Islet precursor cell (in vitro differentiated cells): ENCODE measurements around the gene EOMES.

ENCODE experiments used
- DNase-seq: peaks from one replicate; pipeline ENCODE4 v3.0.0-alpha.2; 2018

Gene EOMES

GRCh38 chr3:27719314-27720003 lies 2.7 kb downstream of the EOMES start:
- no peak for DNase-seq

DNA sequence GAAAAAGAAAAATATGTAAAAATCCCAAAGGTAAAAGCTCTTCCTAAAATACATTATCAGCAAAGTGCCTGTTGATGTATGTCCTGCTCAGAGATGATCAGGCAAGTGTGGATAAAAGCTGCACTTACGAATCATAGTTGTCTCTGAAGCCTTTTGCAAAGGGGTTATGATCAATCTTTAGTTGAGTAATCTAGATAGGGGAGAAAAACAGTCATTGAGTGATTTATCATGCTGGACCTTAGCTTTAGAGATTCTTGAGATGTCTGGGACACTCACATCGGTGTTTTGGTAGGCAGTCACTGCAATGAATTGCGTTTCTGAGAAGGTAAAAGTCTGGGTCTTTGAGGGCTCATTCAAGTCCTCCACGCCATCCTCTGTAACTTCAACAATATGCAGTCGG lies 3.7 kb downstream of the EOMES start:
- DNase-seq = no peak

DNA sequence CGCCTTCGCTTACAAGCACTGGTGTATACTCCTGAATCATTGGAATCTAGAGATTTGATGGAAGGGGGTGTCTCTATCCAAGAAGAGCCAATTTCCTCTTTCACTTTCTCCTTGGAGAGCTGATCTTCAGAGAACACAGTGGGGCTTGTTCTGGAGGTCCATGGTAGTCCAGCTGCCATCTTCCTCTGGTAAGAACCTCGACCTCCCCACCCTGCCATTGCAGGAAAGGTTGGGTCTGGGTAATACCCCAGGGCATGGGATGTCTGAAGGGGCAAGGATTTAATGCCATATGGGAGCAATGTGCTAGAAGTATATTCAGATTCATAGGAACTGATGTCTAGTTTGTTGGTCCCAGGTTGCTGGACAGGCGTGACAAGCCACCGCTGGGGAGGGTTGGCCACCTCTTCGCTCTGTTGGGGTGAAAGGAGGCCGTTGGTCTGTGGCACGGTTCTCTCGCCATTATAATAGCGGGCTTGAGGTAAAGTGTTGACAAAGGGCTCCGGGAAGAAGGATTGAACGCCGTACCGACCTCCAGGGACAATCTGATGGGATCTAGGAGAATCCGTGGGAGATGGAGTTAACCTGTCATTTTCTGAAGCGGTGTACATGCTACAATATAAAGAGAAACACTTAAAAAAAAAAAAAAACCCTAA lies 4.8 kb downstream of the EOMES start:
- DNase-seq = no peak

- no peak for DNase-seq
These were observed 5.8 kb downstream of the EOMES start for GRCh38 chr3:27716309-27716708.

GRCh38 chr3:27715863-27716262 lies 6.3 kb downstream of the EOMES start:
- no peak for DNase-seq

DNA sequence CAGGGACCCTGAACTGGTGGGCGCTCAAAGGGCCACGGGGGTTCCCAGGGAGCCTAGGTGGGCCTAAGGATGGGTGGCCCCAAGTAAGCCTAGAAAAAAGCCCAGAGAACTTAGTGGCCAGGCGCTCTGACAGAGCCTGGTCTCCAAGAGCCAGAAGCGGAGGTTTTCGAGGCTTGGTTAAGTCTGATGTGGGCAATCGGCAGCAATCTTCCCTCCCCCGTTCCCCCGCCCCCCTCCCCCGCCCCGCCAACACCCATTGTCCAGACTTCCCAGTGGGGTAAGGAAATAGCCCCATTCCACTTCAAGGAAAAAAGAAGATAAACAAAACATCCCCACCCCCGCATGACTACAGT lies 6.7 kb downstream of the EOMES start:
- no peak for DNase-seq

DNA sequence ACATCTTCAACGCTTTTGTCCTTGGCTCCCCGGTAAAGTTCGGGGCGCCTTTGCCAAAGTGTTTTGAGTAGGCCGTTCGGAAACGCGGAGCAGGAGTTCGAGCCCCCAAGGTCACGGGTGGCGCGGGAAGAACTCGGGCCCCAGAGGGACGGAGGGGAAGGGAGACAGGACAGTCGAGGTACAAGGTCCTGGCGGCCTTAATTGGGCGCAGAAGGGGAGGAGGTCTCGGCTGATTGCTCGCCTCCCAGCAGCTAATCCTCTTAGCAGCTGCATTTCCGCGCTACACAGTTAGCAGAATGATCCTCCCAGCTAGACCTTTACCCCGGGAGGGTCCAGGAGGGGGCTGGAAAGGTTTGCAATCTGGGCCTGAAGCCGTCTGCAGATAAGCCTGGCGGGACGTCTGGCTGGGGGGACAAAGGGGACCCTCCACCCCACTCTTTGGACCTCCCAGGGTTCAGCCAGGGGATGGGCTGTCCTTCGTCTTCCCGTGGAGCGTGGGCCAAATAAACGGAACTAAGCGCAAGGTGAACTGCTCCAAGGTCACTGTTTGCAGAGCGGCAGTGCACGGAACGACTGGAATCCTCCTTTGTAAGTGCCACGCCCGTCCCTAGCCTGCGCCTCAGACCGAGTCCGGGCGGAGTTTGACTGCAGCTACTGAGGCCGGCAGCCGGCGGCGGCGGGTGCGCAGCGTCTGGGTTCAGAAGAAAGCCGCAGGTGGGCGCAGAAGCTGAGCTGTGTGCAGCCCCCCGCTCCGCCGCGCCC lies 7.2 kb downstream of the EOMES start:
- peak; percentile 86 for DNase-seq

DNA sequence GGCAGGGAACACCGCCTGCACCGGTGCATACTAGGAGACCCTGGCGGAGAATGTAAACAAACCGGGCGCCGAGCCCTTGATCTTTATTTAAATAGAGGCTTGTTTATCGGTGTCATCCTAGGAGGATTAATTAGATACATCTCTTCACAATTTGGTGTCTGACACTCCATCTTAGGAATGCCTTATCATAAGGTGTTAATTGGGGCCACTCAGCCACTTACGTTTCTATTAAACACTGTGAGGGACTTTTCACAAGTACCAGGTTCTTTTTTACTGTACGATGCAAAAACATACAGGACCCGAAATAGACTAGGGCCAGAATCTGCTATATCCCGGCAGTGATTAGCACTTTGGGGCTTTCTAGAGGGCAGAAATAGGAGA lies 8.0 kb downstream of the EOMES start:
- no peak for DNase-seq

DNA sequence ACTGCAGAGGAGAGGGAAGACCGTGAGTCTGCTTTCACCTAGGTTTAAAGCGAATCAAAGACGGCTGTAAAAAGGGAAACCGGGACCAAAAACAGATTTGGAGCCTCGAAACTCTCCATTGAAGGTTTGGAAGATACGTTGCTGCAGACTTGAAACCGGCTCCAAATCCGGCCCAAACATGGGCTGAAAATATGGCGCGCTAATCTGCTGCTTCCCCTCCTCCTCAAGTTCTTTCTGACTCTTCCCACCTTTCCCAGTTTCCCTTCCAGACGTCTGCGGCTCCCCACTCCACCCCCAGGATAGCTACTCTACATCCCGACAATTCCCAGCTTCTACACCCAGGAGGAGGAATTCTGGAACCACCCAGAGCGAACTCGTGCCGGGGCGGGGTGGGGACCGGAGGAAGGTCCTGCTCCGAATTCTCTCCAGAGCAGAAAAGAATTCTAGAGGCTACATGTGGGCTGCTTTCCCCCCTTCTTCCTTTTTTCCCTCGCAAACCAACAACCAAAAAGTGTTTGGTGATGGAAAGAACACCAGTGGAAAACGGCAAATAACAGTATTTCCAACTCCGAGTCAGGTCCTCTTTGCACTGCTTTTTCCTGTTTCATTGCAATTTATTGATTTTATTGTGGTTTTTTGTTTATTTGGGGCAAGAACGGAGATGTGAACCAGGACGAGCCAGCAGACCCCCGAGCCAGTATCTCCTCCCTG lies 8.5 kb downstream of the EOMES start:
- DNase-seq = no peak

DNA sequence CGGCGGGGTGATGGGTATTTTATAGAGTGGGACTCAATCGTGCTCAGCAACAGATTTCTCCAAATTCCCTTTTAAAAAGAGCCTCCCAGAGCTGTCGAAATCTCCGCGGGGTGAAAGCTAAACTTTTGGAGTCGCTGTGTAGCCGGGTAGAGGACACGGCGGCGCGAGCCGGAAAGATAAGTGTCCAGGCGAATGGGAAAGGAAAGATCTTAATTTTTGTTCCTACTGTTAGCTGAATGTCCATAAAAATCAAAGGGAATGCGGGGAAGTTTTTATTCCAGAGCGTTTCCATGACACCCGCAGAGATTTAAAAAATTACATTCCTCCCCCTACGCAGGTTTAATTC lies 9.1 kb downstream of the EOMES start:
- DNase-seq = no peak

- DNase-seq = peak; percentile 91
These were observed 9.7 kb downstream of the EOMES start for GRCh38 chr3:27712136-27713077.

GRCh38 chr3:27708250-27708649 lies 13.9 kb downstream of the EOMES start:
- DNase-seq = no peak

GRCh38 chr3:27699067-27699466 lies 23.1 kb downstream of the EOMES start:
- DNase-seq = no peak

GRCh38 chr3:27696906-27697305 lies 25.2 kb downstream of the EOMES start:
- no peak for DNase-seq

GRCh38 chr3:27695636-27696035 lies 26.5 kb downstream of the EOMES start:
- no peak for DNase-seq

- no peak for DNase-seq
These were observed 34.1 kb downstream of the EOMES start for GRCh38 chr3:27688053-27688452.

DNA sequence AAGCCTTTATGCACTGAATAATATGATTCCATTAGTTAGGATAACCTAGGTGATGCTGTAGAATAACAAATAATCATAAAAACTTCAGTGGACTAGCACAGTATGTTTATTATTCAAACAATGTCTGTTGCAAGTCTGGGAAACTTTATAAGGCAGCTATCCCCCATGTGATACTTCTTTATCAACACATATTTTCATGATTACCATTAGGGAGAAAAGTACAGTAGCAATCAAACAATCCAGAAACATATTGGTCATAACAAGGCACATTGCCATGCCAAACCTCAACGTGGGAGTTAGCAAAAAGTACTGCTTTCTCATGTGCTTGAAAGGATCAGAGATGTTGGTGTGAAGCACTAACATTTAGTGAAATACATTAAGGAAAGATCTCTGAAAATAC lies 35.5 kb downstream of the EOMES start:
- DNase-seq = no peak

DNA sequence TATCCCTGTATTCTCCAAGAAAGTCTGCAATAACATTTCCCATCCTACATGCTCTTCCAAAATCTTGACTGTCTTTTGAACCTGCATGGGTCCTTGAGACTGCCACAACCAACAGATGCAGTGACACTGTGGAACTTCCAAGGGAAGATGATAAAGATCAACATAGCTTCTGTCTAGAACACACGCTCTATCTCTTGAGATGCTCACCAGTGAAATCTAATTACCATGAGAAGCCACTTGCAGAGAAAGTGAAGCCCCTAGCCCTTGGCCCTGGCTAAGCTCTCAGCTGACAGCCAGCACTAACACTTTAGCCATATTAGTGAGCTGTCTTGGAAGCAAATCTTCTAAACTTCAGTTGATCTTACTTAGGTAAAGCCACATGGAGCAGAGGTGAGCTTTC lies 36.6 kb downstream of the EOMES start:
- DNase-seq = peak; percentile 60

- no peak for DNase-seq
These were observed 37.8 kb downstream of the EOMES start for GRCh38 chr3:27684302-27684701.

DNA sequence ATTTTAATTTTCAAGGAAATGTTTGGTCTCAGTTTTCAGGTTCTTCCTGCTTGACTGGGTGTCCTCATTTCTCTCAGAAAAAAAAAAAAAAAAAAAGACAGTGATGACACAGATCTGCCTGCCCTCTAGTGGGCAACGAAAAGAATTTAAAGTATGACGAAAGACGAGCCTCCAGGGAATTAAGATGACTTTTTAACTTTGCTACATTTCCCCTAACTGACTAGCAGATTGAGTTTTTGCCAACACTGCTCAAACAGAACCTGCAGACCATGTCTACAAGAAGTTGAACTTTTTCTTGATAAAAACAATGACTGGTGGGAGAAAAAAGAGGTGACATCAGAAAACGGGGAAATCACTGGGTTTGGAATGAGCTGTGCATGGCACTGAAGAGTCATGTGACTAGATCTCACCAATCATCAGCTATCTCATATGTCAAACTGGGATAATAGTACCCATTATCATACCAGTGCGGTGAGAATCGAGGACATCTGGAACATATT lies 40.8 kb downstream of the EOMES start:
- peak; percentile 60 for DNase-seq

- DNase-seq = peak; percentile 87
These were observed 41.4 kb downstream of the EOMES start for GRCh38 chr3:27680517-27681246.

DNA sequence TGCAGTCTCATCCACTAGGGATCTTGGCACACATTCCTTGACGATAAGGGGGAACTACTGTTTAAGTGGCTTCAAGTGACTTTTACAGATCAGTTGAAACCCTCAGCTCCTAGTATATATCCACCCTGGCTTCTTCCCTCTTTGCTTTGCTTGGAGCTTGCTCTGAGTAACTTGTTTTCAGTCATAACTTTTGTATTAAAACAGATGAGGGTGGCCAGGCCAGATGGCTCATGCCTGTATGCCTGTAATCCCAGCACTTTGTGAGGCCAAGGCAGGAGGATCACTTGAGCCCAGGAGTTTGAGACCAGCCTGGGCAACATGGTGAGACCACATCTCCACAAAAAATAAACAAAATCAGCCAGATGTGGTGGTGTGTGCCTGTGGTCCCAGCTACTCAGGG lies 42.4 kb downstream of the EOMES start:
- no peak for DNase-seq
